Fibroblast of pulmonary artery (primary cell): Measurements from ENCODE around the gene PTPN6.

Experiments used
- DNase-seq: peaks from one replicate; pipeline ENCODE4 v3.0.0-alpha.2; 2010; ENCODE audit warnings: low read depth
- H3K4me3 ChIP-seq: replicated peaks from 2 replicates; pipeline ENCODE4 v1.5.1; 2011; ENCODE audit warnings: low read depth, mild to moderate bottlenecking, control low read depth, low read length, moderate library complexity
- TF ChIP-seq, protein P1 (sequence below): IDR thresholded peaks from 2 replicates; pipeline ENCODE4 v1.5.1; 2011; ENCODE audit warnings: mild to moderate bottlenecking, control low read depth, low read length, inconsistent platforms; ENCODE audit errors: missing control alignments

Gene PTPN6

DNA sequence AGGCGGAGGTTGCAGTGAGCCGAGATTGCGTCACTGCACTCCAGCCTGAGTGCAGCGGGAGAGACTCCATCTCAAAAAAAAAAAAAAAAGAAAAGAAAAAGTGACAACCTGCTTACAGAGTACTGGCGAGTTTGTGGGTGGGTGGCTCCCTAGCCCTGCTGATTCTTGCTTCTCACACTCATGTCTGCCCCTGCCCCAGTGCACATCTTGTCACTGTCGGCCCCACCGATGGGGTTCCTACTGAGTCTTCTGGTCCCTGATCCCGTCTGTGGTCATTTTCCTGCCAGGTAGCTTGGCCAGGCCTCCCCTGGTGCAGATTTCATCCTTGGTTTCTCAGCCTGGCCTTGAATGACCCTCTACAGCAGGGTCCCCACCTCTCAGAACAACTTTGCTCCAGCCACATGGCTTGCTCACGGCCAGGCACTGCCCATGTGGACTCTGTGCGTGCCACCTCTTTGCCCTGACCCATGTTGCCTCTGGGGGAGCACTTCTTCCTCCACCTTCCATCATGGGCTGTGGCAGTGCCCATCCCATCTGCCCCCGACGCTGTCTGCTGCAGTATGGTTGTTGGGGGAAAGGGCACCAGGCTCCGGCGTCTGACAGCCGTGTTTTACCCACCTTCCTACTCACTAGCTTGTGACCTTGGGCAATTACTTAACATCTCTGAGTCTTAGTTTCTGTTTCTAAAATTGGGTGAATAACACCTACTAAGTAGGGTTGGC lies 2.1 kb upstream of the PTPN6 start:
- no peak overlapping the region for H3K4me3 ChIP-seq
- no peak for DNase-seq

DNA sequence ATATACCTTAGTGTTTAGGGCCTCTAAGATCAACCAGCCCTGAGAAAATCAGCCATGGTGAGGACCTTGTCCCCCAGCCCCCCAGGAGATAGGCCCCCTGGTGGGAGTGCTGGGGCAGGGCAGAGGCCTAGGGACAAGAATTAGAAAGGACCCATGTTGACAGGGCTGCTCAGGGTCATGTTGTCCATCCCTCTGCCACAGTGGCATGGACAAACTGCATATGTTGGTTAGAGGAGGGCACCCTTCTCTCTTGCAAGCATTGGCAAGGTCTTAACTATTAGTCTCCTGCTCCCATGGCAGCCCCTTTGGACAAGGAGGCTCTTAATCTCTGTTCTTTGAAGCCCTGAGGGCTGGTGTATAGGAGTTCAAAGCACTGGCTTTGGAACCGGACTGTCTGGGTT lies 755 bp upstream of the PTPN6 start:
- DNase-seq = no peak
- TF ChIP-seq, protein P1, sequence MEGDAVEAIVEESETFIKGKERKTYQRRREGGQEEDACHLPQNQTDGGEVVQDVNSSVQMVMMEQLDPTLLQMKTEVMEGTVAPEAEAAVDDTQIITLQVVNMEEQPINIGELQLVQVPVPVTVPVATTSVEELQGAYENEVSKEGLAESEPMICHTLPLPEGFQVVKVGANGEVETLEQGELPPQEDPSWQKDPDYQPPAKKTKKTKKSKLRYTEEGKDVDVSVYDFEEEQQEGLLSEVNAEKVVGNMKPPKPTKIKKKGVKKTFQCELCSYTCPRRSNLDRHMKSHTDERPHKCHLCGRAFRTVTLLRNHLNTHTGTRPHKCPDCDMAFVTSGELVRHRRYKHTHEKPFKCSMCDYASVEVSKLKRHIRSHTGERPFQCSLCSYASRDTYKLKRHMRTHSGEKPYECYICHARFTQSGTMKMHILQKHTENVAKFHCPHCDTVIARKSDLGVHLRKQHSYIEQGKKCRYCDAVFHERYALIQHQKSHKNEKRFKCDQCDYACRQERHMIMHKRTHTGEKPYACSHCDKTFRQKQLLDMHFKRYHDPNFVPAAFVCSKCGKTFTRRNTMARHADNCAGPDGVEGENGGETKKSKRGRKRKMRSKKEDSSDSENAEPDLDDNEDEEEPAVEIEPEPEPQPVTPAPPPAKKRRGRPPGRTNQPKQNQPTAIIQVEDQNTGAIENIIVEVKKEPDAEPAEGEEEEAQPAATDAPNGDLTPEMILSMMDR = peak; percentile 25
- H3K4me3 ChIP-seq = no peak overlapping the region

More for the DNA sequence above, 2.1 kb upstream of the PTPN6 start:
- TF ChIP-seq, protein P1 = no peak

DNA sequence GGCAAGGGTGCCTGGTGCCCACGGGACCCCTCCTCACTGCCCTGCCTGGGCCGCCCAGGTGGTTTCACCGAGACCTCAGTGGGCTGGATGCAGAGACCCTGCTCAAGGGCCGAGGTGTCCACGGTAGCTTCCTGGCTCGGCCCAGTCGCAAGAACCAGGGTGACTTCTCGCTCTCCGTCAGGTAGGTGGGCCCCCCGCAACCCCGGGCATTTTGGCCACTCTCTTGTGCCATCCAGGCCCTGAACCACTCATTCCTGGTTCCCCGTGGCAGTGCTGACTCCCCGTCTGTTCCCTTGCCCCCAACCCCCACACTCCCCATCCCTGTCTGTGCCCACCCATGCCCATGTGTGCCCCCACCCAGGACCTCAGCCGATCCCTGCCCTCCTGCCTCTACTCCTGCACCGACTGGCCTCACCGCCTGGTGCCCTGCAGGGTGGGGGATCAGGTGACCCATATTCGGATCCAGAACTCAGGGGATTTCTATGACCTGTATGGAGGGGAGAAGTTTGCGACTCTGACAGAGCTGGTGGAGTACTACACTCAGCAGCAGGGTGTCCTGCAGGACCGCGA lies 480 bp downstream of the PTPN6 start:
- DNase-seq = no peak

DNA sequence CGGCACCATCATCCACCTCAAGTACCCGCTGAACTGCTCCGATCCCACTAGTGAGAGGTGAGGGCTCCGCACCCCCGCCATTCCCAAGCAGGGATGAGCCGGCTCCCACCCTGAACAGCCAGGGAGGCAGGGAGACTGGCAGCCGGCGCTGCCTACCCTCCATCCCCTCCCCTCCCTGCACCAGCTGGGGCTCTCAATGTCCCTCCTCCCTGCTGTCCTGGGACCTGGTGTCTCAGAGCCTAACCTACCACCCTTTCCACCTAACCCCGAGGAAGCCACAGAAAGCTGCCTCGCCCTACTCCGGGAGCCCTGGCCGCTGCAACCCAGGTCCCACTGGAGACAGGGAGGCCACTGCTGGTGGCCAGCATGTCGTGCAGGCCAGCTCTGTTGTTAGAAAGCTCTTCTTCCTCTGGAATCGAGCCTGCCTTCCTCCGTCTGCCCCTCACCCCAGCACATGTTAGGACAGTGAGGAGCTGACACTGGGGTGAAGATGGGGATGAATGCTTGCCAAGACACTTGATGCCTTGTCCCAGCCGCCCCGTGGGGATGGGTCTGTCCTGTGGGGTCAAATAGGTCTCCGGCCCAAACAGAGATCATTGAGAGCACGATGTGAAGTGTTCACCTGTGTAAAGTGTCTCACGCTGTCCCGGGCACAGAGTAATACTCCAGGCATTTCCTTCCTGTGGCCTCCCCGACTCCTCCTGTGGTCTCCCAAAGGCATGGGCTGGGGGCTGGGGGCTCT lies 1.1 kb downstream of the PTPN6 start:
- TF ChIP-seq, protein P1 = no peak
- no peak for DNase-seq

More for the DNA sequence above, 480 bp downstream of the PTPN6 start:
- H3K4me3 ChIP-seq = no peak overlapping the region
- TF ChIP-seq, protein P1 = no peak

DNA sequence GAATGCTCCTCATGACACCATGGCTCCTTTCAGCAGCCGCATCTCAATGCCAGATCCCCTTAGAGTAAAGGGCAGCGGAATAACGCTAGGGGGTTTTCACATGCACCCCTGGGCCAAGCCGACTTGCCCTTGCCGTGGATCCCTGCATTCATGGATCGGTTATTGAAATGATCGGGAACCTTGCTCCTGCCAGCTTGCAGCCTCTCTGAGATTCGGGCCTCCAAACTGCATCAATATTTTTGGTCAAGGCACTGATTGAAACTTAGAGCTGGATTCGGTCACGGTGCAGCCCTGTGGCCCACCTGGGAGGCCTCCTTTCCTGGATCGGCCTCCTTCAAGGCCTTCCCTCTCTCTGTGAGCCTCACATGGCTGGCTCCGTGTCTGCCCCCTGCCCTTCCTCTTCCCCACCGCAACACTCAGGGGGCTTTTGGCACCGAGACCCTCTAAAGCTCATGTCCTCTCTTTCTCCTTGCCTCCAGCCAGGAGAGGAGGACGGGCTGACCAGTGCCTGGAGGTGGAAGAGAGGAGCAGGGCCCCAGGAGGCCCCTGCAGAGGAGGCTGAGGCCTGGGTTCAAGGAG lies 1.8 kb downstream of the PTPN6 start:
- DNase-seq = no peak
- TF ChIP-seq, protein P1 = no peak
- no peak overlapping the region for H3K4me3 ChIP-seq

More for the DNA sequence above, 1.1 kb downstream of the PTPN6 start:
- no peak overlapping the region for H3K4me3 ChIP-seq

DNA sequence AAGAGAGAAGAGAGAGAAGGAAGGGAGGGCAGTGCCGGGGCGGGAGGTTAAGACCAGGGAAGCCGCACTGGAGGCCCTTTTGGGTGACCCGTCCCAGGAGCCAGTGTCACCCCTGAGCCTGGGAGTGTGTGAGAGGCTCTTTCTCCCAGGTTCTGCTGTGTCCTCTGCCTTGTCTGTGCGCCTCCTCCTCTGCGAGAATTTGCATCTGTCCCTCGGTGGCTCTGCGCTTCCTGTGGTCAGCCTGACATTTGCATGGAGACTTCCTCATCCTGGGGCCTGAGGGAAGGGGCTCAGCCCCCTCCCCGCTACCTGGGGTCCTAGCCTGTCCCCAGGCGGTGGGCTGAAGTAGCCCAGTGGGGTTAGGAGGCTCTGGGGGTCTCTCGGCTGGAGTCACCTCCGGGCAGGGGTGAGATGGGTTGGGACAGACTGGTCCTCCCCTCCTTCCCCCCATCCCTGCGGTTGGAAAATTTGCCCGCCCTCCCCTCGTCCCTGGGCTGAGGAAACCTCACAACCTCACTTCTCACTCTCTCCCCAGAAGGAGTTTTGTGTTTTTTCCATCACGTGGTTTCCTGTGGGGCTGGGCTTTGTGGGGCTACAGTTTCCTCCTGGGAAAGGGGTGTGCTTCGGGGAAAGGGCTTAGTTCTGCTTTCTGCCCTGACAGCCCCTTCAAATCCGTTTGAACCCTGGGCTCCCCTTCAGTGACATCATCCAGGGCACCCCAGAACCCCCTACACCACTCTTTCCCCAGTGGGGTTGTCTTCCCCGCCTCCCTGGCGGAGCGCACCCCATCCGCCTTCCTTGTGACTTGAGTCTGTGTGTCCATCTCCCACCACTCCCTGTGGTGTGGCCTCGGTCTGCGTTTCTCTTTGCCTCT lies 2.5 kb downstream of the PTPN6 start:
- TF ChIP-seq, protein P1 = no peak
- peak; percentile 59 for DNase-seq
- H3K4me3 ChIP-seq = no peak overlapping the region
